Measurements from ENCODE around the gene UBTF.

GRCh38 chr17:44184212-44184810 lies 35.2 kb downstream of the UBTF start:
- TF ChIP-seq CTCF (IDR thresholded peaks at IDR 0.05 in 4 of 5, conservative IDR thresholded peaks at IDR 0.05 in 1 of 5), result no peak
- TF ChIP-seq POLR2A (IDR thresholded peaks at IDR 0.05), result no peak

All from gastrocnemius medialis (tissue), 4 donors.